K562 (cell line): ENCODE results near the gene RNF215.

Experiments
- BACH1 ChIP-seq: fragments of 200-800 bp; sonication (Bioruptor generic); IDR thresholded peaks from 2 replicates; pipeline ENCODE4 v1.6.1; 2016; ENCODE audit warnings: missing genetic modification characterization, missing compliant biosample characterization
- C11orf30 ChIP-seq: fragments of 450-650 bp; IDR thresholded peaks from 2 replicates; pipeline ENCODE4 v1.6.1; 2016; ENCODE audit warnings: low read depth, mild to moderate bottlenecking
- CHD4 ChIP-seq: fragments of 200-600 bp; sonication (generic); IDR thresholded peaks from 3 replicates; pipeline ENCODE4 v1.6.1; 2012; ENCODE audit warnings: low read depth, mild to moderate bottlenecking, mixed read lengths, low read length, inconsistent platforms; ENCODE audit not compliant: insufficient read depth, insufficient replicate concordance, poor library complexity, severe bottlenecking
- DPF2 ChIP-seq: fragments of 450-650 bp; IDR thresholded peaks from 2 replicates; pipeline ENCODE4 v1.6.1; 2016
- ZFP1 ChIP-seq: fragments of 450-650 bp; formaldehyde crosslinking; IDR thresholded peaks from 2 replicates; pipeline ENCODE4 v1.4.0; 2020; ENCODE audit warnings: mild to moderate bottlenecking, mixed read lengths
- ZNF146 ChIP-seq: IDR thresholded peaks from one replicate; pipeline ENCODE4 v1.6.1; 2018; ENCODE audit warnings: missing compliant biosample characterization; ENCODE audit not compliant: unreplicated experiment
- ZNF347 ChIP-seq: fragments of 450-650 bp; formaldehyde crosslinking; IDR thresholded peaks from 2 replicates; pipeline ENCODE4 v1.4.0; 2020; ENCODE audit warnings: low read depth, mild to moderate bottlenecking, moderate library complexity
- TF ChIP-seq, protein P1 (sequence below), 3 experiments: IDR thresholded peaks in 2 of 3; conservative IDR thresholded peaks in 1 of 3; 2 replicates each; pipeline ENCODE4 v1.5.1; 2011 to 2012; ENCODE audit warnings: low read length in 3 of 3, mild to moderate bottlenecking in 3 of 3, control low read depth in 2 of 3, improper control_type of control experiment in 1 of 3, inconsistent platforms in 1 of 3, low read depth in 1 of 3, mixed read lengths in 1 of 3, moderate library complexity in 1 of 3; ENCODE audit not compliant: insufficient read depth in 2 of 3

DNA sequence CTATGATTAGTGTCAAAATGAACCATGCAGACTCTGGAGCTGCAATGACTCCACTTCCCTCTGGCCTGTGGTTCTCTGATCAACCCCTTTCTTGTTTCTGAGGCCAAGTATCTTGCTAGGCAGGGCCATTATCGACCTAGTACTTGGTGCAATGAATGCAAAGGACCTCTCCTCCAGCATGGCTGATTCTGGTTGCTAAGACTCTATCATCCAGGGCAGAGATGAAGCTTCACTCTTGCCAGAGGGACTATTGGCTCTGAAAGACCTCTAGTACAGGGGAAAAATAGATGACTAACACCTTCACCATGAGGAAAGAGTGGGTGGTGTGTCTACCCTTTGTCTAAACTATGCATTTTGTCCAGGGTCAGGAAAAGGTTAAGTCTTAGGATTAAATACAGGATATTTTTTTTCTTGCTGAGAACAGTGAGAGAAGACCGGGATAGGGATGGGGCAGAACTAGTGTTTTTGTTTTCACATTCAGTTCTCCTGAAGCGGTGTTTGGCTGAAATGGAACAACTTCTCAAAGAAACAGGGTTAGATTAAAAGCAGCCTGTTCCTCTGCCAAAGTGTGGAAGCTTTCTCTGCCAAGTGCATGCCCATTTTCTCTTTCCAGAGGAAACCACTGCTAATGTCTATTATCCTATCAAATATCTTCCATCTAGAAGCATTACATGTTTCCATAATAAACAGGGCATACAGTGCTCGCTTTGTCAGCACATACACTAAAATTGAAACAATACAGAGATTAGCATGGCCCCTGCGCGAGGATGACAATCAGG lies 33.3 kb upstream of the RNF215 start:
- TF ChIP-seq ZNF347 (CRISPR knock-in tag) (no peak), BACH1 (tag) (no peak), ZNF146 (CRISPR knock-in tag) (no peak), C11orf30 (no peak), ZFP1 (CRISPR knock-in tag) (no peak), CHD4 (no peak), DPF2 (no peak)
- TF ChIP-seq, protein P1, sequence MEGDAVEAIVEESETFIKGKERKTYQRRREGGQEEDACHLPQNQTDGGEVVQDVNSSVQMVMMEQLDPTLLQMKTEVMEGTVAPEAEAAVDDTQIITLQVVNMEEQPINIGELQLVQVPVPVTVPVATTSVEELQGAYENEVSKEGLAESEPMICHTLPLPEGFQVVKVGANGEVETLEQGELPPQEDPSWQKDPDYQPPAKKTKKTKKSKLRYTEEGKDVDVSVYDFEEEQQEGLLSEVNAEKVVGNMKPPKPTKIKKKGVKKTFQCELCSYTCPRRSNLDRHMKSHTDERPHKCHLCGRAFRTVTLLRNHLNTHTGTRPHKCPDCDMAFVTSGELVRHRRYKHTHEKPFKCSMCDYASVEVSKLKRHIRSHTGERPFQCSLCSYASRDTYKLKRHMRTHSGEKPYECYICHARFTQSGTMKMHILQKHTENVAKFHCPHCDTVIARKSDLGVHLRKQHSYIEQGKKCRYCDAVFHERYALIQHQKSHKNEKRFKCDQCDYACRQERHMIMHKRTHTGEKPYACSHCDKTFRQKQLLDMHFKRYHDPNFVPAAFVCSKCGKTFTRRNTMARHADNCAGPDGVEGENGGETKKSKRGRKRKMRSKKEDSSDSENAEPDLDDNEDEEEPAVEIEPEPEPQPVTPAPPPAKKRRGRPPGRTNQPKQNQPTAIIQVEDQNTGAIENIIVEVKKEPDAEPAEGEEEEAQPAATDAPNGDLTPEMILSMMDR (IDR thresholded peaks at IDR 0.05 in 2 of 3, conservative IDR thresholded peaks at IDR 0.05 in 1 of 3; ENCODE audit: insufficient read depth in 2 of 3, low read depth in 1 of 3, low read length in 3 of 3) = no peak
